Endothelial cell (in vitro differentiated cells): ENCODE data around the gene C1orf159. TPM values are rescaled to one million over a fixed set of nuclear protein-coding genes. Genes with fewer than 3 reads are reported as not detected.

Source experiments
- DNase-seq: peaks from one replicate; pipeline ENCODE4 v3.0.0; 2021; ENCODE audit warnings: low spot score
- H3K27ac Mint-ChIP-seq: one replicate; pipeline ENCODE4 v1.8.0; 2021; ENCODE audit warnings: mixed read lengths, inconsistent platforms; ENCODE audit not compliant: unreplicated experiment
- H3K27me3 Mint-ChIP-seq: one replicate; pipeline ENCODE4 v1.8.0; 2021; ENCODE audit warnings: mild to moderate bottlenecking, moderate library complexity, mixed read lengths, inconsistent platforms; ENCODE audit not compliant: unreplicated experiment
- H3K36me3 Mint-ChIP-seq: one replicate; pipeline ENCODE4 v1.8.0; 2021; ENCODE audit warnings: mild to moderate bottlenecking, low read depth, mixed read lengths, inconsistent platforms; ENCODE audit not compliant: unreplicated experiment
- H3K4me1 Mint-ChIP-seq: one replicate; pipeline ENCODE4 v1.8.0; 2021; ENCODE audit warnings: mild to moderate bottlenecking, mixed read lengths, inconsistent platforms; ENCODE audit not compliant: unreplicated experiment
- H3K4me3 Mint-ChIP-seq: one replicate; pipeline ENCODE4 v1.8.0; 2021; ENCODE audit warnings: mild to moderate bottlenecking, mixed read lengths, inconsistent platforms; ENCODE audit not compliant: unreplicated experiment
- H3K9me3 Mint-ChIP-seq: one replicate; pipeline ENCODE4 v1.8.0; 2021; ENCODE audit warnings: mixed read lengths, inconsistent platforms; ENCODE audit not compliant: unreplicated experiment
- total RNA-seq: library from RNA; stranded (reverse); fragmentation: NEBNext Ultra II Directional; extraction: Animal tissue kit (Norgen Biotek cat#: 25700); gene quantifications from one replicate; pipeline ENCODE4 v1.2.1, GENCODE V29; 2021; ENCODE audit not compliant: unreplicated experiment
- TF ChIP-seq, protein P1 (sequence below): fragments of 200-600 bp; sonication (generic); IDR thresholded peaks from one replicate; pipeline ENCODE4 v1.5.0; 2021; ENCODE audit warnings: antibody characterized with exemption; ENCODE audit not compliant: unreplicated experiment

C1orf159 gene
- total RNA-seq, 1 donor from 2014 or later: 16.6 TPM

DNA sequence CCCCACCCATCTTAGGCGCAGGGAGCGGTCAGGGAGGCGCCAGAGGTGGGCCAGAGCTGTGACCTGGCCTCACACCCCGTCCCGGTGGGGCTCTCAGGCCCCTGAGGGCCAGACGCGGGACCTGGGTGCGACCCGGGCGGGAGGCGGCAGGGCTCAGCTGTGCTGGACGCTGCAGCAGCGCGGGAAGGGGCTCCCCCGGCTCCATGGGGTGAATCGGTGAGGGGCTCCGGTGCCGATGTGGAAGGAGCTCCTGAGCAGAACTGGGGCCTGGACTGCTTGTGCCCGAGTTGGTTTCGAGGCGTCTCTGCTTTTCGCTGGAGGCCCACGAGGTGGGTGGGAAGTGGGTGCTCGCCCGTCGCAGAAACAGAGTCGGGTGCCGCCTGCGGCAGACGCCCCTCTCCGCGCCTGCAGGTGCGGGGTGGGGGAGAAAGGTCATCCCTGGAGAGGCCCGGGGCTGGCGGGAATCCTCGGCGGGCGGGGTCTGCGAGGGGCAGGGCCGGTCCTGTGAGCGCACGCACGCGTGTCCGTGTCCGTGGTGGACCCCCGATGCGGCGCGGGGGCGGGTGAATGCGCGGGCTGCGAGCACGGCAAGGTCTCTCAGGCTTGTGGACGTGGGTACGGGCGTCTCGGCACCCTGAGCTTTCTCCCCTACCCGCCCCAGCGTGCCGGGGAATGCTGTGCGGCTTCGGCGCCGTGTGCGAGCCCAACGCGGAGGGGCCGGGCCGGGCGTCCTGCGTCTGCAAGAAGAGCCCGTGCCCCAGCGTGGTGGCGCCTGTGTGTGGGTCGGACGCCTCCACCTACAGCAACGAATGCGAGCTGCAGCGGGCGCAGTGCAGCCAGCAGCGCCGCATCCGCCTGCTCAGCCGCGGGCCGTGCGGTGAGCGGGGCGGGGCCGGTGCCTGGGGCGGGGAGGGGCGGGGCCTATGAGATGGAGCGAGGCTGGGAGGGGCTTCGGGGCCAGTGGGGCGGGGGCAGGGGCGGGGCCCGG lies 75.6 kb downstream of the C1orf159 start:
- peak; percentile 84 for DNase-seq
- Mint-ChIP-seq H3K36me3 (peaks cover 20% of the 10 kb centered on the region), H3K27ac (no peak overlapping the region), H3K9me3 (no peaks in the 10 kb centered on the region), H3K4me1 (no peaks in the 10 kb centered on the region), H3K4me3 (no peak overlapping the region), H3K27me3 (peaks cover 17% of the 10 kb centered on the region)
- TF ChIP-seq, protein P1, sequence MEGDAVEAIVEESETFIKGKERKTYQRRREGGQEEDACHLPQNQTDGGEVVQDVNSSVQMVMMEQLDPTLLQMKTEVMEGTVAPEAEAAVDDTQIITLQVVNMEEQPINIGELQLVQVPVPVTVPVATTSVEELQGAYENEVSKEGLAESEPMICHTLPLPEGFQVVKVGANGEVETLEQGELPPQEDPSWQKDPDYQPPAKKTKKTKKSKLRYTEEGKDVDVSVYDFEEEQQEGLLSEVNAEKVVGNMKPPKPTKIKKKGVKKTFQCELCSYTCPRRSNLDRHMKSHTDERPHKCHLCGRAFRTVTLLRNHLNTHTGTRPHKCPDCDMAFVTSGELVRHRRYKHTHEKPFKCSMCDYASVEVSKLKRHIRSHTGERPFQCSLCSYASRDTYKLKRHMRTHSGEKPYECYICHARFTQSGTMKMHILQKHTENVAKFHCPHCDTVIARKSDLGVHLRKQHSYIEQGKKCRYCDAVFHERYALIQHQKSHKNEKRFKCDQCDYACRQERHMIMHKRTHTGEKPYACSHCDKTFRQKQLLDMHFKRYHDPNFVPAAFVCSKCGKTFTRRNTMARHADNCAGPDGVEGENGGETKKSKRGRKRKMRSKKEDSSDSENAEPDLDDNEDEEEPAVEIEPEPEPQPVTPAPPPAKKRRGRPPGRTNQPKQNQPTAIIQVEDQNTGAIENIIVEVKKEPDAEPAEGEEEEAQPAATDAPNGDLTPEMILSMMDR: no peak

DNA sequence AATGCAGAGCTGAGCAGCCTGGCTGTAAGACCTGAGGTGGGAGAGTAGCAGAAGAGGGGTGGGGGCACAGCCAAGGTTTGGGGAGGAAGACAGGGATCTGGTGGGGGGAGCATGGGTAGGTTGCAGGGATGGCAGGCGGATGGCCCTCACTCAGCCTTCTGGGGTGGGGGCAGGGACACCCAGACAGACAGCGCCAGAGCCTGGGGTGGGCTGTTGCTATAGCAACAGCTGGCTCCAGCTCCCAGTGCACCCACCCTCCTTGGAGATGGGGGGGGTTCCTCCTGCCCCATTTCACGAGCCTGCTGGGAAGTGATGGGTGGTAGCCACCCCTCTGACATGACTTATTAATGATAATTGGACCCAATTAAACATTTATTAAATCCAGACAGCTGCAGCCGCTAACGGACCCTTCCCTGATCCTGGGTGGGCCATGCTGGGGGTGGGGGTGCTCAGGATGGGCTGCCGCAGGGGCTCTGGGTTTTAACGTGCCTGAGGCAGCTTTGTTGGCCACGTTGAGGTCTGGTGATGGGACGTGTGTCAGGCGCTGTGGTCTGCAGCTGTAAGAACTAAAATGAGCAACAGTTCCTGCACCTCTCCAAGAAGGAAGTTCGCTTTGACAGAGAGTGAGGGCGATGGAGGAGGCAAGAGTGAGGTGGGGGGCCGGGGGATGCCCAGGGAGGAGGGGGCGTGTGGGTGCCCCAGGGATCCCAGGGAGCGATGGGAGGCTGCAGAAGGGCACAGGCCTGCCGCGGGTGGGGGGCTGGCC lies 76.6 kb downstream of the C1orf159 start:
- H3K4me1 Mint-ChIP-seq: no peaks in the 10 kb centered on the region
- peak overlapping the region; percentile 79 for H3K4me3 Mint-ChIP-seq
- H3K27me3 Mint-ChIP-seq: peaks cover 15% of the 10 kb centered on the region
- H3K36me3 Mint-ChIP-seq: peaks cover 15% of the 10 kb centered on the region
- TF ChIP-seq, protein P1: no peak
- DNase-seq: no peak
- H3K9me3 Mint-ChIP-seq: no peaks in the 10 kb centered on the region
- no peak overlapping the region for H3K27ac Mint-ChIP-seq

DNA sequence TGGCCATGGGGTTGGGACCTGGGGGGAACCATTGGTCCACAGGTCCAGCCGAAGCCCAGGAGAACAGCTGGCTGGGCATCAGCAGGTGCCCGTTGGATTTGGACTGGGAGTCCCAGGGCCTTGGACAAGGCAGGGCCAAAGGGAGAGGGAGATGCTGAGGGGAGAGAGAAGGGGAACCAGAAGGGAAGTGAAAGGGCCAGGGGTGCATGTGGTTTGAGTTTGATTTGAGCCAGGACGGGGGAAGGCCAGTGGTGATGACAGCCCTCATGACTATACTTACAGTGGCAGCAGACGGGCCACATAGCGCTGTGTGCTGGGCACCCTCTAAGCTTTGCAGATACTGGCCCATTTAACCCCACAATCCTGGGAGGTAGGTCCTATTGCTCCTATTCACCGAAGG lies 77.2 kb downstream of the C1orf159 start:
- DNase-seq: no peak
- Mint-ChIP-seq H3K9me3 (no peaks in the 10 kb centered on the region), H3K27ac (peak overlapping the region; percentile 75), H3K4me3 (no peak overlapping the region), H3K27me3 (peaks cover 14% of the 10 kb centered on the region), H3K4me1 (no peaks in the 10 kb centered on the region), H3K36me3 (peaks cover 15% of the 10 kb centered on the region)
- TF ChIP-seq, protein P1: no peak

DNA sequence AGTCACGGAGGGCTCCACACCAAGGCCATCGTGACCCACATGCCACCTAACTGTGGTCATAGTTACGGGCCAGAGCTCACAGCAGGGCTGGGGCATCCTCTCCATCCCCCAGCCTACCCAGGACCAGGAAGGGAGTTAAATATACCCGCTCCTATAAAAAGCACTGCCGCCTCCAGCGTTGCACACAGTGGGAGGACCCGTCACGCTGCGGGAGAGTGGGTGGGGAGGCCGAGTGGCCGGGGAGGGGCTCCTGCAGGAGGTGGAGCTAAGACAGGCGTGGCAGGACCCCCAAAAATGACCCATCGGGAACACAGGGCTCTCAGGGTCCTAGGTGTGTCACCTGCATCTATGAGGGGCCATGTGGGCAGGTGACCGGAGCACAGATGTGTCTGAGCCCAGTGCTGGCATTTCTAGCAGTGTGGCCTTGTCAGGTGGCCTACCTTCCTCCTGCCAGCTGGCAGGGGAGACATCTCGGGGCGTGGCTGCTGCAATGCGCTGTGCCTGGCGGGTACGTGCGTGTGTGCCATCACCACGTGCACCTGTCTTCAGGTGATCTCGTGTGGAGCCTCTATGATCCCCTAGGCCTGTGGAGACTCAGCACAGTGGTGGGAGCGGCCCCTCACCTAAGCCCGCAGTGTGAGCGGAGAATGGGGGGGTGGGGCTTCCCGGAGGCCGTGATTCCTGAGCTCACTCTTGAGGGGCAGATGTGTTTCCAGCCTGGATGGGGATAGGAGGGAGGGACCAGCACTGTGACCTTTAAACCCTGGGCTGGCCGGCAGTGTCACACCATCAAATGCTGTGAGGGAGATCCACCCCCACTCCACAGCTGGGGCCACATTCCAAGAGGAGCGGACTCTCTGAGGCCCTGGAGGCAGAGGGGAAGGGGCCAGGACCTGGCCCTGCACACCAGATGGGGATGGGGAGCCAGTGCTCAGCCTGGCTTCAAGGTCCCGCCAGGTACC lies 78.2 kb downstream of the C1orf159 start:
- TF ChIP-seq, protein P1: no peak
- Mint-ChIP-seq H3K4me3 (no peak overlapping the region), H3K9me3 (no peaks in the 10 kb centered on the region), H3K27ac (no peak overlapping the region), H3K27me3 (peaks cover 15% of the 10 kb centered on the region), H3K4me1 (peaks cover under 1% of the 10 kb centered on the region), H3K36me3 (peaks cover 10% of the 10 kb centered on the region)
- no peak for DNase-seq
